Activated CD4-positive, alpha-beta T cell treated with anti-CD3 and anti-CD28 coated beads for 1 hour (primary cell): ENCODE data around the gene CDC42EP1.
"Not testable (repeated sequence)": the region's sequence is repeated elsewhere in the genome, so short reads cannot be mapped to it uniquely, and the experiment has no call there.

ENCODE experiments used
- DNase-seq: peaks from one replicate; pipeline ENCODE4 v3.0.0-alpha.2; 2020

CDC42EP1 gene

GRCh38 chr22:37535159-37535558 lies 25.1 kb upstream of the CDC42EP1 start:
- no peak for DNase-seq

- DNase-seq = peak; percentile 83
Observed at GRCh38 chr22:37538590-37539357, 21.5 kb upstream of the CDC42EP1 start.

- not testable (repeated sequence) for DNase-seq
Observed at GRCh38 chr22:37539790-37540189, 20.5 kb upstream of the CDC42EP1 start.

GRCh38 chr22:37542416-37542815 lies 17.9 kb upstream of the CDC42EP1 start:
- DNase-seq = not testable (repeated sequence)

- no peak for DNase-seq
Observed at GRCh38 chr22:37542959-37543358, 17.3 kb upstream of the CDC42EP1 start.

- DNase-seq = peak; percentile 29
Observed at GRCh38 chr22:37544955-37545702, 15.2 kb upstream of the CDC42EP1 start.

- no peak for DNase-seq
Observed at GRCh38 chr22:37545703-37546436, 14.4 kb upstream of the CDC42EP1 start.

GRCh38 chr22:37546437-37547250 lies 13.6 kb upstream of the CDC42EP1 start:
- no peak for DNase-seq

GRCh38 chr22:37547251-37547741 lies 13.0 kb upstream of the CDC42EP1 start:
- DNase-seq = no peak

GRCh38 chr22:37549704-37550059 lies 10.6 kb upstream of the CDC42EP1 start:
- no peak for DNase-seq

GRCh38 chr22:37550921-37551320 lies 9.4 kb upstream of the CDC42EP1 start:
- not testable (repeated sequence) for DNase-seq

- DNase-seq = no peak
Observed at GRCh38 chr22:37551981-37552380, 8.3 kb upstream of the CDC42EP1 start.

GRCh38 chr22:37552524-37553163 lies 7.6 kb upstream of the CDC42EP1 start:
- no peak for DNase-seq

- no peak for DNase-seq
Observed at GRCh38 chr22:37553725-37554124, 6.6 kb upstream of the CDC42EP1 start.

GRCh38 chr22:37555029-37555428 lies 5.3 kb upstream of the CDC42EP1 start:
- no peak for DNase-seq

GRCh38 chr22:37556710-37557109 lies 3.6 kb upstream of the CDC42EP1 start:
- no peak for DNase-seq

- DNase-seq = no peak
Observed at GRCh38 chr22:37557321-37558001, 2.8 kb upstream of the CDC42EP1 start.

GRCh38 chr22:37558815-37559214 lies 1.5 kb upstream of the CDC42EP1 start:
- no peak for DNase-seq

GRCh38 chr22:37559521-37559900 lies 769 bp upstream of the CDC42EP1 start:
- no peak for DNase-seq

GRCh38 chr22:37560608-37561211 lies 430 bp downstream of the CDC42EP1 start:
- no peak for DNase-seq
